ENCODE data around the gene HMCN1.
"Not testable (repeated sequence)": the region's sequence is repeated elsewhere in the genome, so short reads cannot be mapped to it uniquely, and the experiment has no call there.

The HMCN1 gene

DNA sequence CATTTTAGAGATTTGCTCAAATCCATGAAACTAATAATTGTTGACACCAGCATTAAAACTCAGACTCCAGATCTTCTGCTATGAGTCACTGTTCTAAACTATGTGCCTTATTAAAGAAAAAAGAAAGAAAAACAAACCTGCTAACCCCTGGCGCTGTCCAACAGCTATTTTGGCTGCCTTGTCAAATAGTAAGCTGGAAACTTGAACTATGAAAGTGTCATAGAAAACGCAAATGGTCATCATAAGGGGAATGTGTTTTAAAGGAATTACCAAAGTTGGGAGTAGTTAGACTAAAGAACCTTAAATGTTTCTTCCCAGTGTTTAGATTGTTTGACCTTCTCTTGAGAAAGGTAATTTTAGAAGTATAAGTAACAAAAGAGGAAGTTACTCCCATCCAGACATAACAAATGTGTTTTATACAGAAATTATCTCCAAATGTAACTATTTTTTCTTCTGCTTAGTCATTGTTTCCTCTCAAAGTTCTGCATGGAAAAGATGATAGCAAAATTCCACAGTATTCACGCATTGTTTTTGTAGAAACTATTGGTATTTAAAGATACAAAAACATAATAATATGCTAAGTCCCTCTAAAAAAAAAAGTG, 368.5 kb downstream of the HMCN1 start:
- no peak for DNase-seq

DNA sequence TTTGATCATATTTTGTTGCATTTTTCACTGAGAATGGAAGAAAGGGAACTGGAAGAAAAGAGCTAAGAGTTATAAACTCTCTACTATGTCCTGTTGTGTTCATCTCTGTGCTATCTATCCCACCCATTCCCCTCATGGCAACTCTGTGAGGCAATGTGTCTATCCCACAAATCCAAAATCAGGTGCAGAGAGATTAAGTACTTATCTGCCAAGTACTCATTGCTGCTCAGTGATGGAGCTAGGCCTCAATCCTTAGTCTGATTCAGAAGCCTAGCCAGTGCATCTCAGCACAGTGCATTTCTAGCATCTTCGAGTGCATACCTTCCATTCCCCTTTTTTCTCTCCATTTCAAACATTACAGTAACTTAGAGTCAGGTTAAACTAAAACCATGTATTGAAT, 370.3 kb downstream of the HMCN1 start:
- no peak for DNase-seq

DNA sequence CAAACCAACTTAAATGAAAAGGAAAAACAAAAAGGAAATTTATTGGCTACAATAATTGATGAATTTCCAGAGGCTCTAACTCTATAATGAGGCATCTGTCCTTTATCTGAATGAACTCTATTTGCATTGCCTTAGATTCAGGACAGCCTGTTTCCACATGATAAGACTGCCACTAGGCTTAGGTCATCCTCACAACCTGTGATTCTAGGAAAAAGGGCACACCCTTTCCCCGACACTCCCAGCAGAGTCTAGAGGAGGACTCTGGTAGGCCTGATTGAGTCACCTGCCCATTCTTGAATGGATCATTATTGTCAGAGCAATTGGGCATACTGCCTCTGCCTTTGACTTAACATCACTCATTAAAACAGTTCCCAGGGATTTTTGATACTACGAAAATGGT, 378.1 kb downstream of the HMCN1 start:
- no peak for DNase-seq

DNA sequence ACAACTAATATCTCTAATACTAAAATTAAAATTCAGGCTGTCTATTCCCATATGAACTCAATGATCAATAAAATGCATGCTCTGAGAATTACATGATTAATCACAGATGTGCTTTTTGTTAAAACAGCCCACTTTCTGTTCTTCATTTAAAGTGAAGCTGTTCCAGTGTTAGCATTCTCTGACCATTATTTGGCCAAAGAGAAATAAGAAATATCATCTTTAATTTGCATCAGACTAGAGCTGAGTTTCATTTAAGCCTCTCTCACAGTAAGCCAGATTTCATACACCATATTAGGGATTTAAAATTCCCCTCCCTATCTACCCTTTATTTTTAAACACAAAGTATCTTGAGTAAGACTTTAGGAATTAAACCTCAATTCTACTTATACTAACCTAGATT, 379.3 kb downstream of the HMCN1 start:
- DNase-seq: no peak

DNA sequence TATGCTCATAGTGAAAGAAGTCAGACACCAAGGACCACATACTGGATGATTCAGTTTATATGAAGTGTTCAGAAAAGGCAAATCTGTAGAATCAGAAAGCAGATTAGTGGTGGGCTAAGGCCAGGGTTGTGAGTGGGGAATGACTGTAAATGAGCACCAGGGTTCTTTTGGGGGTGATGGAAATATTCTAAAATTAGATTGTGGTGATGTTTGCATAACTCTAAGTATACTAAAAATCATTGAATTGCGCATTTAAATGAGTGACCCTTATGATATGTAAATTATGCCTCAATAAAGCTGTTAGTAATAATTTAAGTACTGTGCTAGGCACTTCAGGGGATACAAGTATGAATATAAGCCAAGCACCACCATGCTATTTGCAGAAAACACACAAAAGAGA, 384.5 kb downstream of the HMCN1 start:
- peak; percentile 25 to 44 for DNase-seq

DNA sequence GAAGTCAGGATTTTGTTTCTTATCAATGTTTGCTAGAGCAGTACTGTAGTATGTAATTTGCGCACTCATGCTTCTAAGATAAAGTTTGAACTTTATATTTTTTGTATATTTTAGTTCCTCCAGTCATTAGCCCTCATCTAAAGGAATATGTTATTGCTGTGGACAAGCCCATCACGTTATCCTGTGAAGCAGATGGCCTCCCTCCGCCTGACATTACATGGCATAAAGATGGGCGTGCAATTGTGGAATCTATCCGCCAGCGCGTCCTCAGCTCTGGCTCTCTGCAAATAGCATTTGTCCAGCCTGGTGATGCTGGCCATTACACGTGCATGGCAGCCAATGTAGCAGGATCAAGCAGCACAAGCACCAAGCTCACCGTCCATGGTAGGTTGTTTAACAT, 388.6 kb downstream of the HMCN1 start:
- DNase-seq: no peak

DNA sequence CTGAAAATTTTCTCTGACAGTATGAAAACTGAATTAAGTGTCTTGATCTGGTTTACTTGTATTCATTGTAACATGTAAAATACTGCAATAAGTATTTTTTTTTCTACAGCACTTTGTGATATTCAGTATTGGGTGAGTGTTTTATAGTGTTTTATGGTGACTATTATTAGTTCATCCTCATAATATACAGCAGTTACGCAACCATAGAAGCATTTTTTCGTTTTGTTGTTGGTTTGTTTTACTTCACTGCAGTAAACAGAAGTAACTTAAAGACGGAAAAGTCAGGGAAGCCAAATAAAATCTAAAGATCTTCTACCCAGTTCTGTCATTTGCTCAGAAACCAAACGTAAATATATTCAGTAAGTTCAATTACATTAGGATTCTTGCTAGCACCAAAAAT, 390.8 kb downstream of the HMCN1 start:
- no peak for DNase-seq

DNA sequence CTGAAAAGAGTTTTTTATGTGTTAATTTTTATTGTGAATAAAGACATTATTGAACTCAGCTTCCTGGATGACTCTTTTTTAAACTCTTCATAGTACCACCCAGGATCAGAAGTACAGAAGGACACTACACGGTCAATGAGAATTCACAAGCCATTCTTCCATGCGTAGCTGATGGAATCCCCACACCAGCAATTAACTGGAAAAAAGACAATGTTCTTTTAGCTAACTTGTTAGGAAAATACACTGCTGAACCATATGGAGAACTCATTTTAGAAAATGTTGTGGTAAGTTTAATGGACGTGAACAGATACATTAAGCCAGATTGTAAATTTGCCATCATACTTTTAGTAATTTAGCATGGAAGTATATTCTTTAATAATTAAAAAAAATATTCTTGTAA, 391.3 kb downstream of the HMCN1 start:
- DNase-seq: no peak

DNA sequence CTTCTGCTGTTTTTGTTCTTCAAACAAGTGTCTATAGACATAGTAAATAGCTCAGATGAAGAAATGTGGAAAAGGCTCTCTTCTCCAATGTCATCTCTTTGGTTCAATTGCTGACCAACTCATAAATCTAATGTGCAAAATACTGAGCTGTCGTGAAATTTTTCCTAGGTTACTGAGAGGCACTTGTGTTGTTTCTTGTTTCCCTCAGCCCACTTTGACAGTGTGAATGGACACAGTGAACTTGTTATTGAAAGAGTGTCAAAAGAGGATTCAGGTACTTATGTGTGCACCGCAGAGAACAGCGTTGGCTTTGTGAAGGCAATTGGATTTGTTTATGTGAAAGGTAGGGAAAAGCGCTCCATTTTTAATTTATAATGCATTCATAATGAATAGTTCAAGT, 395.6 kb downstream of the HMCN1 start:
- no peak for DNase-seq

DNA sequence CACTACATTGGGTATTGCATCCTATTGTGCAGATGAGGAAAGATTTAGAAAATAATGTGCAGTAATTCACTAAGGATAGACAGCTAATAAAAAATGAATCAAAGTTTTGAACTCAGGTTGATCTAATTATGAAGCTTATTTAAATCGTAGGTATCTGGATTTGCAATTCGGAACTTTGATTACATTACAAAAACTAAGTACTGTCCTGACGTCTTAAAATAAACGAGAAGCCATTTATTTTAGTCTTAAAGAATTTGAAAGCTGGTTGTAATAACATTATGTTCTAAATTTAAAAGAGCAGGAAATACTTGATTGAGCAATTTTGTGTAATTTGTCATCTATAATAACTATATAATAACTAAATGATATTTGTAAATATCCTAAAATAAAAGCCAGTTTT, 404.9 kb downstream of the HMCN1 start:
- no peak for DNase-seq

DNA sequence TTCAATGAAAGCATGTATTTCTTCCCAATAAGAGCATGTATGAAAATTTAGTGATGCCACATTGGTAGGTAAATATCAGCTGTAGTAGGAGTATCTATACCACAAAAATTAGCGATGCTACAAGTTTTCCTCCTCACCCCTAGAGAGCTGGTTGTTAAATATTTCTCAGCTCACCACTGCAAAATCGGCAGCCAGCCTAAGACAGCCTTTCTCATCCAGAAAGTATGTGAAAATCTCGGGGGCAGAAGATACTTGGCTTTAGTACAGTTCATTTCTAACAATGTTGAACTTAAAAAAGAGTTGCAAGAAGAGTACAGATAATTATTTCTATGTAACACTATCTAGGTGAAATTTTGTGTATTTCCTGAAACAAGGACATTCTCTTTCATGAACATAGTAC, 405.5 kb downstream of the HMCN1 start:
- DNase-seq: no peak

DNA sequence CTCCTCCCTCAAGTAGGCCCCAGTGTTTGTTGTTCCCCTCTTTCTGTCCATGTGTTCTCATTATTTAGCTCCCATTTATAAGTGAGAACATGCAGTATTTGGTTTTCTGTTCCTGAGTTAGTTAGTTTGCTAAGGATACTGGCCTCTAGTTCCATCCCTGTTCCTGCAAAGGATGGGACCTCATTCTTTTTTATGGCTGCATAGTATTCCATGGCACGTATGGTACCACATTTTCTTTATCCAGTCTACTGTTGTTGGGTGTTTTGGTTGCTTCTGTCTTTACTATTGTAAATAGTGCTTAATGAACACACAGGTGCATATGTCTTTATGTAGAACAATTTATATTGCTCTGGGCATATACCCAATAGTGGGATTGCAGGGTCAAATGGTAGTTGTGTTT, 408.0 kb downstream of the HMCN1 start:
- DNase-seq: no peak

DNA sequence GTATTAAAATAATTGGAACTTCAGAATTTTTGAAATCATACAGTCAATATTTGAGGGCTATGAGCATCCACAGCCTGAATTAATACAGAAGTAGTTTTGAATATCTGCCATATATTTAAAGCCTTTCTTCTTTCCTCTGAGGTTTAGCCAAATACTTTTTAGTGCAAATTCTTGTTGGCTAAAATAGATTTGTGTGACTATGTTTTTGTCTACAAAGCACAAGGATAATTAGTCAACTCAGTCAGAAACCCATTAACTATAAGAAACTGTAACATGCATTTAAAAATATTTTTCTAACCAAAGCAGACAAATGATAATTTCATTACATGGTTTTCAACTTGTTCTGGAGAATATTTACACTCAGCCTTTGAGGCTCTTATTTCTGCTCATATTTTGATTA, 408.7 kb downstream of the HMCN1 start:
- DNase-seq: no peak

DNA sequence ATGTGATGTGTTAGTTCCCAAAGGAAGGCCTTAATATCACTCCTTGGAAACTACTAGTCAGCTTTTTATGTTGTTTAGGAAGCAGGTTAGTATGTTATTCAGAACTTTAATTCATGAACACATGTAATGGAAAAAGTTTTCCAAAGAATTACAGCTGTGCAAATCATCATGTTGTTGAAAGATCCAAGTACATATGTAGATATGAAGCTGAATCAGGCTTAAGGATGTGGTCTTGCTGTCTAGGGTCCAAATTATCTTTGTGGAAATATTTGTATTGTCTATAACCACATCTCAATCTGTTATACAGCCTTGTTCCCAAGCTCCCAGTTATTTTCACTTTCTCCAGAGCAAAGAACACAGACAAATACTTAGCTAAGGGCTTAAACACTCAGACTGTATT, 409.3 kb downstream of the HMCN1 start:
- no peak for DNase-seq

DNA sequence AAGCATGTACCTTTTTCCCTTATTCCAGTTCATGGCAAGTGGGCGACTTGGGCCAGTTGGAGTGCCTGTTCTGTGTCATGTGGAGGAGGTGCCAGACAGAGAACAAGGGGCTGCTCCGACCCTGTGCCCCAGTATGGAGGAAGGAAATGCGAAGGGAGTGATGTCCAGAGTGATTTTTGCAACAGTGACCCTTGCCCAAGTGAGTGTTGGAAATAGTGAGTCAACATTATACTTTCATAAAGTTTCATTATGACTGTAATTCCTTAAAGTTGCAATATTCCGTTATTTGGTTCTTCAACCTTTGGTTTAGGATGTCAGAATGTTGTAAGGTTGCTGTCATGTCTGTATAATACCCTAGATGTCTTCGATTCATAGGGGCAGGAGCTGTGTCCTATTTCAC, 410.3 kb downstream of the HMCN1 start:
- DNase-seq: no peak

DNA sequence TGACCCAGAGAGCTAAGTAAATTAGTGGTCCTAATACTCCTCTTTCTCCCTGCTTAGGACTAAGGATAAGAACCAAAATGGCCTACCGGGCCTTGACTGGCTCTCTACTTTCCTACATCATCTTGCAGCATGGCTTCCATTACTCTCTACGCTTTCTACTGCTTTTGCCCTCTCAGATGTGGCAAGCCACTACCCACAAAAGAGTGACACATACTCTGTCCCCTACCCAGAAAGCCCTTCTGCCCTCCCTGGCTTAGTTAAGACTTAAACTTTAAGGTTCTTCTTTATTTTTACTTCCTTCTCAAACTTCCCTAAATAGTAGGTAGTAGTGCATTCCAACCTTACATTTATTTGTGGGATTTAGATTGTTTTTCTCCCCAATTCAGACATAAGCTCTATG, 412.8 kb downstream of the HMCN1 start:
- DNase-seq: no peak

DNA sequence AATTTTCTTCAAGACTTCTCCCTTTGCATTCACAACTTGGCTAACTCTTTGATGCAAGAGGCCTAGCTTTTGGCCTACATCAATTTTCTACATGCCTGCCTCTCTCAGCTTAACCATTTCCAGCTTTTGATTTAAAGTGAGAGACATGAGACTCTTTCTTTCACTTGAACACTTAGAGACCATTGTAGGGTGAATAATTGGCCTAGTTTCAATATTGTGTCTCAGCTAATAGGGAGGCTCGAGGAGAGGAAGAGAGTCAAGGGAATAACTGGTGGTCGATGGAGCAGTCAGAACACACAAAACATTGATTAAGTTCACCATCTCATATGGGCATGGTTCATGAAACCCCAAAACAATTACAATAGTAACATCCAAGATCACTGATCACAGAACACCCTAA, 415.4 kb downstream of the HMCN1 start:
- DNase-seq: no peak

DNA sequence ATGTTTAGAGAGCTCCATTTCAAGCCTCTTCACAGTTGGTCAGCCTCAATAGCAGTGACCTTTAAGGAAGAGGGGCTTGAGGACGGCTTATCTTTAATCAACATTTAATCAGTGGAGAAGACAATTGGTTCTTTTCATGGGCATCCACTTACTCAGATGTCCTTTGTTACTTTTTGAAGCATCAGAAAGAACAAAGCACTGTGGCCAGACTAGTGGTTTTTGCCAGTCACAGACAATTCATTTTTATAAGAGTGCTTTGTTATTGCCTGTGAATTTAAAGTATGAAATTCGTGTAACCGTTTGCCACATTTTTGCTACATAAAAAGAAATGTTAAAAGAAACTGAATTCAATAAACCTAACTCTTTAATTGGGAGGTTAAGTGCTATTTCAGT, 418.0 kb downstream of the HMCN1 start:
- DNase-seq: no peak

DNA sequence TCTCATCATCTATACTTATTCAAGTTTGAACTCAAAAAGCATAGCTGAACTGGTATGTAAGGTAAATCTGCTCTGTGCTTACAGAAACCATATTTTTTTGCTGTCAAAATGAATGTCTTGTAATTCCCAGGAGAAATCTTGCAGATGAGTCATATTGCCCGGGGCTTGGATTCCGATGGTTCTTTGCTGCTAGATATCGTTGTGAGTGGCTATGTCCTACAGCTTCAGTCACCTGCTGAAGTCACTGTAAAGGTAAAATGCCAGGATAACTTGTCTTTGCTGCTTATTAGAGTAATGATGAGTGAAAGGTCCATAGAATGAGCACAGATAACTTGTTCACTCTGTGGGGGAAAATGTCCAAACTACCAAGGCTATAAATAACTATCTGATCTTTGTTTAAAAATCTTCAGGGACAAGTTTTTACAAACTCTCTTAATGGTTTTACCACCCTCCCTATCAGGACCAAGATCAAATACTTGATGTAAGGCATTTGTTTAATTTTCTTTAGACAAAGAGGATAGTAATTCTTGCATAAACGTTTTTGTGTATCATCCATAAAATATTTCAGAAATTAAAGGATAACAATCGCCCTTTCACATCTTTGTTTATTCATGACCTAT, 418.5 kb downstream of the HMCN1 start:
- DNase-seq: no peak

DNA sequence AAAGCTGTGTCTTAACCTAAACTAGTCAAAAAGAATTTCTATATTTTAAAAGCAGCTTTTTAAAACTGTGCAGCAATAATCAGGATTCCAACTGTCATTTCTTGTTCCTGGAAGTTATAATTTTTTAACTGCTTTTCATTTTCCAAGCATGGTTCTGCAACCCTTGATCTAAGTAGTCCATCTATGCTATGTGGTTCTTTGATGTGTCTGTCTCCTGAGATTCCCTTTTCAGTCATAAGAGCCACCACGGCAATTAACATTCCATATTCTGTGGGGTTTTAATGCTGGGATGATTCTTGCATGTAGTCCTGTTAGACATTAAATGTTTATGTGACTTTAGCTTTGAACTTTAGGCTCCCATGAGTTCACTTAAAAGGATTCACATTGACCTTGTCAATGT, 420.5 kb downstream of the HMCN1 start:
- no peak for DNase-seq

DNA sequence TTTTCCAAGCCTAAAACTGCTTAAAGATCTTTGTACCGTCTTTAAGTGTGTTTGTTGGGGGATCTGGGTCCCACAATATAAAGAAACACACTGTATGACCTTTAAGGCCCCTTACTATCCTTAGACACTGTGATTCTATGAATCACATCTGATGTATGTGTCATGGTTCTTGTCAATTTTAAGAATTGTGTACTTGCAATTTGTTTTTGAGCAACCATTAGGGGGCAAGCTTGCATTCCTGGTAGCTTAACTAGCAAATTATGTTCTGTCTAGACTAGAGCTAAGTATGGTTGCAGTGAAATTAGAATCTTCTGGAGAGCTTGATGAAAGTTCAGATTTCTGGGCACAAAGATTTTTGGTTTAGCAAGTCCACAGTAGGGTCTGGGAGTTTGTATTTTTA, 421.4 kb downstream of the HMCN1 start:
- peak; percentile 48 to 80 for DNase-seq

DNA sequence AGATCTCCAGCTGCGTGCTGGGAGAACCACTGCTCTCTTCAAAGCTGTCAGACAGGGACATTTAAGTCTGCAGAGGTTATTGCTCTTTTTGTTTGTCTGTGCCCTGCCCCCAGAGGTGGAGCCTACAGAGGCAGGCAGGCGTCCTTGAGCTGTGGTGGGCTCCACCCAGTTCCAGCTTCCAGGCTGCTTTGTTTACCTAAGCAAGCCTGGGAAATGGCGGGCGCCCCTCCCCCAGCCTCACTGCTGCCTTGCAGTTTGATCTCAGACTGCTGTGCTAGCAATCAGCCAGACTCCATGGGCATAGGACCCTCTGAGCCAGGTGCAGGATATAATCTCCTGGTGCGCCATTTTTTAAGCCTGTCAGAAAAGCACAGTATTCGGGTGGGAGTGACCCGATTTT, 428.7 kb downstream of the HMCN1 start:
- not testable (repeated sequence) for DNase-seq

DNA sequence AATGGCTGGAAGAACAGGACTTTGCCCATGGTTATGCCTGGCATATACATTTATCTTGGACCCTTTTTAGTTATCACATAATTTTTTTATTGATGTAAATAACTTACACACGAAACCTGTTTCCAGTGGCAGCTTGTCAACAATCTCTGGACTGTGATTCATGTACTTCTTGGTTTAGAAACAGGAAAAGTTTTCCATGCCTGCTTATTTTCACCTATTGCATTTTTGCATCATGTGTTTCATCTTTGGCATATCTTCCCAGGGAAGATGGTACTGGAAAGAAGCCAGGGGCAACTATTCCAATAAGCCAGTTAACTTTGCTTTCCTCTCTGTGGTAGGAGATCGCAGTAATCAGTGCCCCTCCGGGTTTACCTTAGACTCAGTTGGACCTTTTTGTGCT, 430.6 kb downstream of the HMCN1 start:
- DNase-seq: no peak

DNA sequence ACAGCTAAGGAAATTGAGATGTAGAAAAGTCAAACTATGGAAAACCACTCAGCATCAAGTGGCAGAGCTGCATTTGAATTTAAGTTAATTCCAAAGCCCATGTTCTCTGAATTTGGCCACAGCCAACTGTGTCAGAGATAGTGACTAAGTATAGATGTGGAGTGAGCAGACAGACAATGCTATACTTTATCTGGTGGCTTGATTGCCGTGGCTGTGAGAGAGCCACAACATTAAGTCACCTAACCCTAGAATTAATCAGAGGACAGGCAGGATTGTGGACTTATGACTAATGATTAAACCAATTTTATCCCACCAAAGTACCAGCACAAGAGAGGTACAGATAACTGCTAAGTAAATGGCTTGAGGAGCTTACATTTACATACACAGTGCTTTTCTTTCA, 431.1 kb downstream of the HMCN1 start:
- no peak for DNase-seq

DNA sequence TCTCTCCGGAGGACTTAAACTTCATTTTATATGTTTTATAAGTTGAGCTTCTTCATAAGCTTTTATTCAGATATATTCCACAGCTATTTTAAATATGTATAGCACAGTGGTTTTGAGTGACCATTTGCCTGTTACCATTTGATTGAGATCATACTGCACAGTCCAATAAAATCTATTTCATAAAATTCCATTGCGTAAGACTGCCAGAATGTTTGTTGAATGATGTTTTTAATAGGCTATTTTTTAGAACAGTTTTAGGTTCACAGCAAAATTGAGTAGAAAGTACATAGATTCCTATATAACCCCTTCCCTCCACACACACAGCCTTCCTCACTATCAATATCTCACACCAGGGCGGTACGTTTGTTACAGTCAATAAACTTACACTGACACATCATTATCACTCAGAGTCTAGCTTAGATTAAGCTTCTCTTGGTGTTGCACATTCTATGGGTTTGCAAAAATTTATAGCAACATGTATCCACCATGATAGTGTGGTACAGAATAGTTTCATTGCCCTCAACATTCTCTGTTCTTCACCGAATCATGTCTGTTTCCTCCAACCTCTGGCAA, 433.0 kb downstream of the HMCN1 start:
- no peak for DNase-seq
